Erythroblast (primary cell): ENCODE results near the gene C1QTNF12.

Source experiments
- DNase-seq, 2 experiments: peaks; one replicate each; lab custom pipeline; 2025; lab: John Stamatoyannopoulos, UW
- GATA1 ChIP-seq: IDR thresholded peaks from 2 replicates; pipeline ENCODE4 v1.6.1; 2011; ENCODE audit warnings: low read depth, mild to moderate bottlenecking, control low read depth, low read length, moderate library complexity
- POLR2A ChIP-seq: IDR thresholded peaks from 2 replicates; pipeline ENCODE4 v1.6.1; 2011; ENCODE audit warnings: mild to moderate bottlenecking, low read length

Gene C1QTNF12

GRCh38 chr1:1215881-1216605 lies 30.5 kb downstream of the C1QTNF12 start:
- no peak for DNase-seq
- TF ChIP-seq GATA1 (no peak), POLR2A (no peak)

GRCh38 chr1:1215080-1215676 lies 31.3 kb downstream of the C1QTNF12 start:
- TF ChIP-seq POLR2A (no peak), GATA1 (no peak)
- no peak for DNase-seq

DNA sequence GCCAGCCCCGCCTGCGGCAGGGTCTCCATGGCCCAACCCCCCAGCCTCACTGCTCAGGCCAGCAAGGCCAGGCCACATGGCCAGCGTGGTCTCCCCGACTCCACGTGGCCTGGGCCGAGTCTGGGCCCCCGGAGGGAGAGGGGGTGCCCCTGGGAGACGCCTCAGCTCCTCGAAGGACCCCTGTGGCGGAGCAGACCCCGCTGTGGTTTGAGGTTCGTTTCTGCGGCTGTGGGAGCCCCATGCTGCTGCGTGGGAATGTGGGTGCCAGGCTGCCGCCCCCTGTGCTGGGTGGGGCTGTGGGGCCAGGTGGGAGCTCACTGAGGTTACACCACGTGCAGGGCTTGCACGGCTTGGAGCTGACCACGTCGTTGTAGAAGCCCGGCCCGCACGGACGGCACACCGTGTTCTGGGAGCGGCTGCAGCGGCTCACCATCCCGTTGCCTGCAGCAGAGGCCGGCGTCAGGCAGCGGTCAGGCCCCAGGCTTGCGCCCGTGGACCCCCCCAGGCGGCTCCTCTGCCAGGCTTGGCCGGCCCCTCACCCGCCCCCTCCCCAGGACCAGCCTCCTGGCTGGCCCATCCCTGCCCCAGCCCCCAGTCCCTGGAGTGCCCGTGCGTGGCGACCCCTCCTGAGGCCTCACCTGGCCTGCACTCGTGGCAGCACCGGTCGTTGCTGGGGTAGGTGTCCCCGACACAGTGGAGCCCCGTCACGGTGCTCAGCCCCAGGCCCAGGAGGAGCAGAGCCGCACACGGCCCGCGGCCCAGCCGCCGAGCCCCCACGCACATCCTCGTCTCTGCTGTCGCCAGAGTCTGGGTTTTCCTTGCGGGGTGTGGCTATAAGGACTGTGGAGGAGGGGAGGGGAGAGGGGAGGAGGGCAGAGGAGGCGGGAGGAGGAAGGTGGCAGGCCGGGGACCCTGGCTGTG lies 32.9 kb downstream of the C1QTNF12 start, which contains the start of gene TNFRSF4:
TNFRSF4 (minus strand) TSS at position 809 of the 921 bp plus-strand sequence; CDS start at position 783, 26 bp downstream.
- TF ChIP-seq GATA1 (no peak), POLR2A (no peak)
- DNase-seq: no peak

- DNase-seq: peak in 1 of 2 experiments; percentile 16
- no peak for TF ChIP-seq POLR2A
- TF ChIP-seq GATA1: no peak
These were observed 33.7 kb downstream of the C1QTNF12 start for GRCh38 chr1:1212780-1213344.

- TF ChIP-seq POLR2A (no peak), GATA1 (no peak)
- no peak for DNase-seq
These were observed 34.7 kb downstream of the C1QTNF12 start for GRCh38 chr1:1211541-1212441.

- no peak for DNase-seq
- TF ChIP-seq GATA1: no peak
- TF ChIP-seq POLR2A: no peak
These were observed 35.6 kb downstream of the C1QTNF12 start for GRCh38 chr1:1210726-1211540.

DNA sequence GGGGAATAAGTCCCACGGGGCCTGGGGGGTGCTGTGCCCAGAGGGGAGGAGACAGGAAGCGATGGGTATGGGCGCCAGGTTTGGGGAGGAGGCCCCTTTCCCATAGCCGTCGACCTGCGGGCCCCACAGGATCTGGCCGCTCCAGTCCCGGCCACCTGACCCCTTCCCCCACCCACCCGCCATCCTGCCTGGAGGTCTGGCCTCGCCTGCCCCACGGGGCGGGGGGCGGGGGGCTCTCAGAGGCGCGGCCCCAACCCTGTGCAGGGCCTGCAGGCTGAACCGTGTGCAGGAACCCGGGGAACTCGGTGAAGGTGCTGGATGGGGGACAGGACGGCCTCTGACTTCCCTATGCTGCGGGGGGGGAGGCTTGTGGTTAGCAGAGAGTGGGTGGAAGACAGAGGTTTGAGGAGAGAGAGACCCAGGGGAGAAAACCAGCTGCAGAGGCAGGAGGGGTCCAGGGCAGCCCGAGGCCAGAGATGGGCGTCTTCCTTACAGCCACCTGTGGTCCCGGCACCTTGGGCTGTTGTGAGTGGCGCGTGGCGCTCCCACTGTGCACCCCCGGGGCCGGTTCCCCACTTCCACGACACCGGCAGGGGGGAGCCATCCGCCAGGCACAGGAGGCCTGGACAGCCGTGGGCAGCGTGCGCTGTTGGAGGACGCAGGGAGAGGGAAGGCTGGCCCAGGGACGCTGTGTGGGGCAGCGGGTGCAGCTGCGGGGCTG lies 37.6 kb downstream of the C1QTNF12 start:
- TF ChIP-seq POLR2A (no peak), GATA1 (no peak)
- DNase-seq: no peak

- no peak for DNase-seq
- no peak for TF ChIP-seq POLR2A
- no peak for TF ChIP-seq GATA1
These were observed 39.0 kb downstream of the C1QTNF12 start for GRCh38 chr1:1207571-1207892.

- DNase-seq: no peak
- no peak for TF ChIP-seq POLR2A
- no peak for TF ChIP-seq GATA1
These were observed 39.5 kb downstream of the C1QTNF12 start for GRCh38 chr1:1206966-1207531.

DNA sequence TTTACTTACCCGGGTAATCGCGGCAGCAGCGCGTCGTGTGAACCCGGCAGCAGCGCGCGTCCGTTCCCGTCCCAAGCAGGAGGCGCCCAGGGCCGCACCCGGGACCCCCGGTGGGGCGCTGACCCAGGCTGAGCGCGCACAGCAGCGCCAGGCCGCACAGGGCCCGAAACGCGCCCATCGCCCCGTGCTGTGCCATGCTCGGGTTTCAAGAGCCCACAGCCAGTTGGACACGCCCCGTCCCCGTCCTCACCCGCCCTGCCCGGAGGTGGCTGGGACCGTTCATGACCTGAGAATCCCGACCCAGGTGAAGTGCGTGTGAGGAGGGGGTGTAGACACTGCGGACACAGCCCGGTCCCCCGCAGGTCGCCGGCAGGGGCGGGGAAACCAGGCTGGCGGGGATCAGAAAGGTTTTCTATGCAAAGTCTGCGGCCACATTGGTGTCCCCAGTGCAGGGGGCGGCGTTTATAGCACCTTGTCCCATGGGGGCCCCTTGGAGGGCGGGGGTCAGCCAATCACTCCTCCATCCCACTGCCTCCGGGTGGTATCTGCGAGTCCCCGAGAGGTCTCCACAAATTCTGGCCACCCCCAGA lies 40.1 kb downstream of the C1QTNF12 start, which contains the start of gene TNFRSF18:
TNFRSF18 (minus strand) TSS at position 217 of the 590 bp plus-strand sequence; CDS start at position 196, 21 bp downstream.
- DNase-seq: no peak
- TF ChIP-seq POLR2A: no peak
- no peak for TF ChIP-seq GATA1
